HepG2 (cell line): ENCODE data around the gene NCOA4. TPM values are rescaled to one million over a fixed set of nuclear protein-coding genes. Genes with fewer than 3 reads are reported as not detected.
A peak's percentile ranks its signal among the peaks of the same experiment; 100 is the strongest.
"Not testable (repeated sequence)": the region's sequence is repeated elsewhere in the genome, so short reads cannot be mapped to it uniquely, and the experiment has no call there.

ENCODE experiments used
- ATAC-seq: fragments of 200-7000 bp; cut with Tn5 transposase; 3 replicates; pipeline ENCODE4 v1.9.1; 2020; ENCODE audit warnings: mild to moderate bottlenecking, moderate library complexity
- BruUV-seq: library from RNA; stranded (reverse); fragments of 400-500 nt; replicated peaks from 2 replicates; lab custom pipeline; 2021; lab: Mats Ljungman, UMichigan
- CTCF ChIA-PET: fragments of 300-600 bp; formaldehyde crosslinking; extraction: SDS; loops from one replicate; lab custom pipeline; 2021; ENCODE audit warnings: low total read pairs, inconsistent platforms, low intra/inter-chr PET ratio; lab: Yijun Ruan, JAX
- POLR2A ChIA-PET: fragments of 350-600 bp; sonication (Branson Sonifier 250); formaldehyde crosslinking; loops from one replicate; lab custom pipeline; 2020; ENCODE audit warnings: antibody characterized with exemption, inconsistent platforms; lab: Yijun Ruan, JAX
- DNase-seq: peaks from one replicate; pipeline ENCODE4 v3.0.0-alpha.2; 2015; ENCODE audit warnings: low spot score
- FAIRE-seq: peaks from 3 replicates; lab custom pipeline; 2011; peaks lifted over from hg19 to GRCh38; lab: Jason Lieb, UNC
- H2AFZ ChIP-seq: one replicate; pipeline ENCODE4 v1.6.1; 2011; ENCODE audit warnings: low read length, inconsistent platforms
- H3K27ac ChIP-seq: fragments of 300-600 bp; 3 replicates; pipeline ENCODE4 v1.8.0; 2011; ENCODE audit warnings: mixed run types, mild to moderate bottlenecking, mixed read lengths, low read length, inconsistent platforms; ENCODE audit not compliant: insufficient read depth; ENCODE audit errors: extremely low read length
- H3K27me3 ChIP-seq, 2 experiments: fragments of 200-600 bp in 1 of 2; 2 replicates in 1 of 2; 3 replicates in 1 of 2; pipeline versions ENCODE4 v1.6.0 to v1.8.0; 2011; ENCODE audit warnings: low read length in 2 of 2, mild to moderate bottlenecking in 2 of 2, moderate library complexity in 2 of 2, inconsistent platforms in 1 of 2; ENCODE audit not compliant: insufficient read depth in 2 of 2, control insufficient read depth in 1 of 2
- H3K36me3 ChIP-seq, 2 experiments: fragments of 200-600 bp in 1 of 2; replicated peaks in 1 of 2; 2 replicates in 1 of 2; 3 replicates in 1 of 2; pipeline versions ENCODE4 v1.5.1 to v1.8.0; 2011; ENCODE audit warnings: low read length in 2 of 2, inconsistent platforms in 1 of 2; ENCODE audit not compliant: insufficient read depth in 2 of 2, control insufficient read depth in 1 of 2
- H3K4me1 ChIP-seq: 2 replicates; pipeline ENCODE4 v1.5.1; 2012; ENCODE audit warnings: low read length, inconsistent platforms; ENCODE audit not compliant: insufficient read depth
- H3K4me2 ChIP-seq: 2 replicates; pipeline ENCODE4 v1.6.0; 2011; ENCODE audit warnings: low read depth, low read length, inconsistent platforms
- H3K4me3 ChIP-seq, 3 experiments: fragments of 200-600 bp in 1 of 3; sonication (generic), shearing (Covaris generic) in 1 of 3; replicated peaks in 1 of 3; 2 replicates each; pipeline ENCODE4 v1.5.1; 2011 to 2016; ENCODE audit warnings: low read length in 3 of 3, inconsistent platforms in 2 of 3, low read depth in 2 of 3, mild to moderate bottlenecking in 2 of 3, control low read depth in 1 of 3, mixed read lengths in 1 of 3; ENCODE audit not compliant: insufficient read depth in 1 of 3
- H3K79me2 ChIP-seq: one replicate; pipeline ENCODE4 v1.6.1; 2011; ENCODE audit warnings: low read length, inconsistent platforms; ENCODE audit not compliant: insufficient read depth
- H3K9ac ChIP-seq: 2 replicates; pipeline ENCODE4 v1.6.0; 2011; ENCODE audit warnings: mild to moderate bottlenecking, low read depth, low read length, inconsistent platforms; ENCODE audit not compliant: insufficient read depth
- H3K9me3 ChIP-seq: 2 replicates; pipeline ENCODE4 v1.5.1; 2012; ENCODE audit warnings: mild to moderate bottlenecking, low read length
- H4K20me1 ChIP-seq: 2 replicates; pipeline ENCODE4 v1.6.0; 2011; ENCODE audit warnings: inconsistent platforms, mild to moderate bottlenecking, low read length, moderate library complexity; ENCODE audit not compliant: insufficient read depth
- ARNTL ChIP-seq: sonication (generic); formaldehyde crosslinking; IDR thresholded peaks from 2 replicates; pipeline ENCODE4 v1.4.0; 2020; ENCODE audit warnings: mild to moderate bottlenecking, missing genetic modification reagents
- CEBPG ChIP-seq: IDR thresholded peaks from 2 replicates; pipeline ENCODE4 v1.6.1; 2016
- HDAC2 ChIP-seq: sonication (generic); formaldehyde crosslinking; IDR thresholded peaks from 2 replicates; pipeline ENCODE4 v1.4.0; 2020; ENCODE audit warnings: missing genetic modification reagents
- HNF4A ChIP-seq: sonication (generic); formaldehyde crosslinking; IDR thresholded peaks from 2 replicates; pipeline ENCODE4 v1.4.0; 2020; ENCODE audit warnings: missing genetic modification reagents
- HNF4G ChIP-seq, 2 experiments: sonication (generic) in 1 of 2; formaldehyde crosslinking in 1 of 2; IDR thresholded peaks; 2 replicates each; pipeline versions ENCODE4 v1.4.0 to v1.6.1; 2011 to 2020; ENCODE audit warnings: borderline replicate concordance in 2 of 2, low read depth in 2 of 2, mild to moderate bottlenecking in 2 of 2, low read length in 1 of 2, missing genetic modification reagents in 1 of 2, moderate library complexity in 1 of 2
- MIER2 ChIP-seq: IDR thresholded peaks from 2 replicates; pipeline ENCODE4 v1.6.1; 2016; ENCODE audit warnings: missing biosample characterization, missing genetic modification reagents
- PHF8 ChIP-seq: sonication (generic); formaldehyde crosslinking; IDR thresholded peaks from 2 replicates; pipeline ENCODE4 v1.5.0; 2020; ENCODE audit warnings: missing genetic modification reagents
- PITX1 ChIP-seq: sonication (generic); formaldehyde crosslinking; IDR thresholded peaks from 2 replicates; pipeline ENCODE4 v1.5.1; 2020; ENCODE audit warnings: mild to moderate bottlenecking, missing genetic modification reagents
- THAP11 ChIP-seq: IDR thresholded peaks from 2 replicates; pipeline ENCODE4 v1.6.1; 2016; ENCODE audit warnings: missing biosample characterization, missing genetic modification reagents
- ZNF274 ChIP-seq: sonication (generic); formaldehyde crosslinking; IDR thresholded peaks from 2 replicates; pipeline ENCODE4 v1.5.1; 2020; ENCODE audit warnings: mild to moderate bottlenecking, missing genetic modification reagents
- ZNF331 ChIP-seq: sonication (generic); formaldehyde crosslinking; IDR thresholded peaks from 2 replicates; pipeline ENCODE4 v1.4.0; 2020; ENCODE audit warnings: missing genetic modification reagents
- ZNF460 ChIP-seq: sonication (generic); formaldehyde crosslinking; IDR thresholded peaks from 2 replicates; pipeline ENCODE4 v1.5.1; 2020; ENCODE audit warnings: missing genetic modification reagents, mild to moderate bottlenecking, borderline replicate concordance
- ZNF816 ChIP-seq: sonication (generic); formaldehyde crosslinking; IDR thresholded peaks from 2 replicates; pipeline ENCODE4 v1.8.0; 2022; ENCODE audit warnings: missing genetic modification reagents, mild to moderate bottlenecking, borderline replicate concordance
- WGBS: methylation state at CpG from one replicate; pipeline ENCODE4 v1.1.6; 2017; ENCODE audit warnings: low lambda C conversion rate; 5-methylcytosine and 5-hydroxymethylcytosine counted together
- in situ Hi-C: cut with HindIII; loops from 2 replicates; pipeline ENCODE4 v1.10.0; 2017; ENCODE audit warnings: low pct_unique_long_range_greater_than_20kb; ENCODE audit not compliant: extremely low pct_ligation_motif_present
- intact Hi-C: fragments of 100-400 bp; cut with micrococcal nuclease; formaldehyde crosslinking; loops from one replicate; pipeline ENCODE4 v1.10.0; 2022; ENCODE audit not compliant: unreplicated experiment
- polyA plus RNA-seq, 8 experiments: library from polyadenylated mRNA; depleted of rRNA in 3 of 8; stranded (reverse) in 7 of 8; unstranded in 1 of 8; fragments of >200 nt; fragmentation: Illumina TruSeq in 4 of 8; extraction: Trizol in 4 of 8; gene quantifications; 2 replicates each; pipeline versions ENCODE4 v1.2.1 to v1.2.3, GENCODE V29; 2011 to 2016; ENCODE audit warnings: low read depth in 4 of 8, missing spikeins in 1 of 8, mixed read lengths in 1 of 8; ENCODE audit not compliant: insufficient read depth in 1 of 8
- total RNA-seq, 5 experiments: library from RNA; depleted of rRNA; stranded (reverse); fragments of >200 nt; fragmentation: Illumina TruSeq; extraction: Trizol; gene quantifications; 2 replicates each; pipeline ENCODE4 v1.2.3, GENCODE V29; 2016; ENCODE audit warnings: low read depth in 1 of 5
- TF ChIP-seq, protein P1 (sequence below): sonication (generic); formaldehyde crosslinking; IDR thresholded peaks from 2 replicates; pipeline ENCODE4 v1.4.0; 2020; ENCODE audit warnings: low read depth, missing genetic modification reagents
- TF ChIP-seq, protein P2 (sequence below): IDR thresholded peaks from 2 replicates; pipeline ENCODE4 v1.6.1; 2016; ENCODE audit warnings: low read depth, borderline replicate concordance
- TF ChIP-seq, protein P3 (sequence below): sonication (generic); formaldehyde crosslinking; IDR thresholded peaks from 2 replicates; pipeline ENCODE4 v1.4.0; 2020; ENCODE audit warnings: missing genetic modification reagents, mild to moderate bottlenecking, borderline replicate concordance
- TF ChIP-seq, protein P4 (sequence below): IDR thresholded peaks from 2 replicates; pipeline ENCODE4 v1.6.1; 2012; ENCODE audit warnings: inconsistent platforms

Gene NCOA4
- total and polyA plus RNA-seq, 2 of the 13 experiments (the other 11 are each of a cell fraction or from before 2014, with no cell fraction given) = 306 to 400 TPM

DNA sequence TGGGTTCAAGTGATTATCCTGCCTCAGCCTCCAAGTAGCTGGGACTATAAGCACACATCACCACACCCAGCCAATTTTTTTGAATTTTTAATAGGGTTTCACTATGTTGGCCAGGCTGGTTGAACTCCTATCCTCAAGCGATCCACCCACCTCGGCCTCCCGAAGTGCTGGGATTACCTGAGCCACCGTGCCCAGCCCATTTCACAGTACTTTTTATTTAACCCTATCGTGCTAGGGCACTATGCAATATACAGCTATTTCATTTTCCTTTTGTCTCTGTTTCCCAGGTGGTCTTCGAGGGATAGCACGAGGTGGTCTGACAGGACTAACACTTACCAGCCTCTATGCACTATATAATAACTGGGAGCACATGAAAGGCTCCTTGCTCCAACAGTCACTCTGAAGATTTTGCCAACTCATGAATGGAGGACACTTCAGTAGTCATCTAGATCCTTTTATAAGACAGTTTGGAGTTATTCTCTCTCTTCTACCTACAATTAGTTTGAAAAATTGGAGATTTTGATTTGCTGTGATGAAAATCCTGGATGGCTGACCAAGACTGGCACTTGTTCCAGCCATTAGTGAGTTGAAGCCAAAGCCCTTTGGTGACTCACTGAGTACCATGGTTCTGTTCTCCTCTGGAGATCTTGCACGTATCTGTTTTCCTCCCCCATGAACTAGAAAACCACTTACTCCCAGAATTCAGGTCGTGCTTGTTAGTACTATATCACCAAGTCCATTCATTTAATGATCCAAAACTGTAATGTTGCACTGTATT is 27.3 kb downstream of the NCOA4 start (continued):
- TF ChIP-seq, protein P1, sequence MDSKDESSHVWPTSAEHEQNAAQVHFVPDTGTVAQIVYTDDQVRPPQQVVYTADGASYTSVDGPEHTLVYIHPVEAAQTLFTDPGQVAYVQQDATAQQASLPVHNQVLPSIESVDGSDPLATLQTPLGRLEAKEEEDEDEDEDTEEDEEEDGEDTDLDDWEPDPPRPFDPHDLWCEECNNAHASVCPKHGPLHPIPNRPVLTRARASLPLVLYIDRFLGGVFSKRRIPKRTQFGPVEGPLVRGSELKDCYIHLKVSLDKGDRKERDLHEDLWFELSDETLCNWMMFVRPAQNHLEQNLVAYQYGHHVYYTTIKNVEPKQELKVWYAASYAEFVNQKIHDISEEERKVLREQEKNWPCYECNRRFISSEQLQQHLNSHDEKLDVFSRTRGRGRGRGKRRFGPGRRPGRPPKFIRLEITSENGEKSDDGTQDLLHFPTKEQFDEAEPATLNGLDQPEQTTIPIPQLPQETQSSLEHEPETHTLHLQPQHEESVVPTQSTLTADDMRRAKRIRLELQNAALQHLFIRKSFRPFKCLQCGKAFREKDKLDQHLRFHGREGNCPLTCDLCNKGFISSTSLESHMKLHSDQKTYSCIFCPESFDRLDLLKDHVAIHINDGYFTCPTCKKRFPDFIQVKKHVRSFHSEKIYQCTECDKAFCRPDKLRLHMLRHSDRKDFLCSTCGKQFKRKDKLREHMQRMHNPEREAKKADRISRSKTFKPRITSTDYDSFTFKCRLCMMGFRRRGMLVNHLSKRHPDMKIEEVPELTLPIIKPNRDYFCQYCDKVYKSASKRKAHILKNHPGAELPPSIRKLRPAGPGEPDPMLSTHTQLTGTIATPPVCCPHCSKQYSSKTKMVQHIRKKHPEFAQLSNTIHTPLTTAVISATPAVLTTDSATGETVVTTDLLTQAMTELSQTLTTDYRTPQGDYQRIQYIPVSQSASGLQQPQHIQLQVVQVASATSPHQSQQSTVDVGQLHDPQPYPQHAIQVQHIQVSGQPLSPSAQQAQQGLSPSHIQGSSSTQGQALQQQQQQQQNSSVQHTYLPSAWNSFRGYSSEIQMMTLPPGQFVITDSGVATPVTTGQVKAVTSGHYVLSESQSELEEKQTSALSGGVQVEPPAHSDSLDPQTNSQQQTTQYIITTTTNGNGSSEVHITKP (CRISPR knock-in tag) = no peak
- TF ChIP-seq ZNF274 (no peak), ARNTL (CRISPR knock-in tag) (no peak), MIER2 (CRISPR knock-in tag) (no peak), ZNF816 (CRISPR knock-in tag) (no peak)

DNA sequence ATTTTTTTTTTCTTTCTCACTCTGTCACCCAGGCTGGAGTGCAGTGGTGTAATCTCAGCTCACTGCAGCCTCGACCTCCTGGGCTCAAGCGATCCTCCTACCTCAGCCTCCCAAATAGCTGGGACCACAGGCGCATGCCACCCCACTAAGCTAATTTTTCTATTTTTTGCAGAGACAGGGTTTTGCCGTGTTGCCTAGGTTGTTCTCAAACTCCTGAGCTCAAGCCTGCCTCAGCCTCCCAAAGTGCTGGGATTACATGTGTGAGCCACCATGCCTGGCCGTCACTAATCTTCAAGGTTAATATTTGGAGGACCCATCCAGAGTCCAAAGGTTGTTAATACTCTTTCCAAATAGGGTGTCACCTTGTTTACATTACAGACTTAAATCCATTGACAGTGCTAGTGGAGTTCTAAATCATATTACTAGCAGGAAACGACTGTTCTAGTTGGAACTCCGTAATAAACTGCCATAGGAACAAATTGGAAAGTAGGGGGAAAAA is 28.2 kb downstream of the NCOA4 start:
- H3K27me3 ChIP-seq, FAIRE-seq, H3K9ac ChIP-seq, H3K79me2 ChIP-seq, H3K4me3 ChIP-seq, H3K9me3 ChIP-seq, CTCF ChIA-PET, BruUV-seq, H2AFZ ChIP-seq, in situ Hi-C loops, intact Hi-C loops, H4K20me1 ChIP-seq: not testable (repeated sequence)
- H3K4me1 ChIP-seq = peaks cover 84% of the 10 kb centered on the region
- H3K4me2 ChIP-seq = 0 out of 2 replicates have a peak overlapping the region, but pooled peaks have one; percentile 7
- peaks cover 4 to 46% of the 10 kb centered on the region in 2 experiments for H3K36me3 ChIP-seq
- 50% methylated on average over 7 of the region's 7 CpGs for WGBS
- DNase-seq = peak; percentile 85
- peak; percentile 19 for ATAC-seq
- POLR2A ChIA-PET = interaction anchor here (0.9 to 10.6 kb wide), 5 partner anchors 13 to 50 kb away, joined by 4 to 147 read pairs (median 7); no protein-coding TSS in a partner anchor
- H3K27ac ChIP-seq = peak overlapping the region; percentile 56
- TF ChIP-seq ZNF460 (CRISPR knock-in tag) (peak; percentile 99), PHF8 (peak; percentile 16; the same call in 1 of the 2 replicates), PITX1 (CRISPR knock-in tag) (peak; percentile 81; the same call in 1 of the 2 replicates), HNF4G (IDR thresholded peaks at IDR 0.05; ENCODE audit: borderline replicate concordance, low read depth, low read length) (peak; percentile 81), HNF4G (CRISPR knock-in tag; IDR thresholded peaks at IDR 0.05; ENCODE audit: borderline replicate concordance, low read depth) (0 out of 2 replicates have a peak, but pooled peaks have one; percentile 29), HDAC2 (CRISPR knock-in tag) (peak; percentile 79), CEBPG (peak; percentile 20; the same call in 1 of the 2 replicates), ZNF331 (CRISPR knock-in tag) (peak; percentile 33; the same call in 1 of the 2 replicates), THAP11 (peak; percentile 45), HNF4A (CRISPR knock-in tag) (peak; percentile 93)
- TF ChIP-seq, protein P2, sequence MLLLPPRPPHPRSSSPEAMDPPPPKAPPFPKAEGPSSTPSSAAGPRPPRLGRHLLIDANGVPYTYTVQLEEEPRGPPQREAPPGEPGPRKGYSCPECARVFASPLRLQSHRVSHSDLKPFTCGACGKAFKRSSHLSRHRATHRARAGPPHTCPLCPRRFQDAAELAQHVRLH = peak; percentile 74; the same call in 1 of the 2 replicates
- TF ChIP-seq, protein P3, sequence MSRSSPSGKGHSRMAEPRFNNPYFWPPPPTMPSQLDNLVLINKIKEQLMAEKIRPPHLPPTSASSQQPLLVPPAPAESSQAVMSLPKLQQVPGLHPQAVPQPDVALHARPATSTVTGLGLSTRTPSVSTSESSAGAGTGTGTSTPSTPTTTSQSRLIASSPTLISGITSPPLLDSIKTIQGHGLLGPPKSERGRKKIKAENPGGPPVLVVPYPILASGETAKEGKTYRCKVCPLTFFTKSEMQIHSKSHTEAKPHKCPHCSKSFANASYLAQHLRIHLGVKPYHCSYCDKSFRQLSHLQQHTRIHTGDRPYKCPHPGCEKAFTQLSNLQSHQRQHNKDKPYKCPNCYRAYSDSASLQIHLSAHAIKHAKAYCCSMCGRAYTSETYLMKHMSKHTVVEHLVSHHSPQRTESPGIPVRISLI (CRISPR knock-in tag) = 0 out of 2 replicates have a peak, but pooled peaks have one; percentile 43
- TF ChIP-seq, protein P4, sequence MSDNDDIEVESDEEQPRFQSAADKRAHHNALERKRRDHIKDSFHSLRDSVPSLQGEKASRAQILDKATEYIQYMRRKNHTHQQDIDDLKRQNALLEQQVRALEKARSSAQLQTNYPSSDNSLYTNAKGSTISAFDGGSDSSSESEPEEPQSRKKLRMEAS = 0 out of 2 replicates have a peak, but pooled peaks have one; percentile 25
